T-helper 2 cell treated with Interferon-gamma antibody and Interleukin-4, amounts not matched to agents 5 μg/mL and 100 μg/mL, for 36 hours (primary cell): Measurements from ENCODE around the gene OTOP2.

Source experiments
- DNase-seq: peaks from one replicate; pipeline ENCODE4 v3.0.0; 2021; ENCODE audit warnings: low spot score
- H3K27ac Mint-ChIP-seq: one replicate; pipeline ENCODE4 v1.8.0; 2021; ENCODE audit warnings: mild to moderate bottlenecking, mixed read lengths
- H3K27me3 Mint-ChIP-seq: one replicate; pipeline ENCODE4 v1.8.0; 2021; ENCODE audit warnings: low read depth, mixed read lengths
- H3K36me3 Mint-ChIP-seq: one replicate; pipeline ENCODE4 v1.8.0; 2021; ENCODE audit warnings: low read depth, mixed read lengths
- H3K4me1 Mint-ChIP-seq: one replicate; pipeline ENCODE4 v1.8.0; 2021; ENCODE audit warnings: low read depth, mixed read lengths
- H3K4me3 Mint-ChIP-seq: one replicate; pipeline ENCODE4 v1.8.0; 2022; ENCODE audit warnings: mild to moderate bottlenecking, moderate library complexity, mixed read lengths
- H3K9me3 Mint-ChIP-seq: one replicate; pipeline ENCODE4 v1.8.0; 2021; ENCODE audit warnings: mixed read lengths

OTOP2 gene

GRCh38 chr17:74924250-74924948 lies at the start of gene OTOP2:
TSS of gene OTOP2 (plus strand) at chr17:74924273. CDS start at chr17:74924633, 360 bp downstream.
- Mint-ChIP-seq H3K4me1 (peaks cover 3% of the 10 kb centered on the region), H3K27ac (no peak within 1 kb of the TSS), H3K27me3 (peaks cover 64% of the 10 kb centered on the region), H3K4me3 (peak within 1 kb of the TSS; percentile 18), H3K9me3 (no peaks in the 10 kb centered on the region), H3K36me3 (no peaks in the 10 kb centered on the region)
- no peak for DNase-seq

- no peaks in the 10 kb centered on the region for H3K9me3 Mint-ChIP-seq
- H3K36me3 Mint-ChIP-seq, result peaks cover 5% of the 10 kb centered on the region
- H3K4me3 Mint-ChIP-seq, result peak overlapping the region; percentile 92
- no peak overlapping the region for H3K27ac Mint-ChIP-seq
- H3K4me1 Mint-ChIP-seq, result peaks cover 22% of the 10 kb centered on the region
- H3K27me3 Mint-ChIP-seq, result peaks cover 3% of the 10 kb centered on the region
- no peak for DNase-seq
Measured at GRCh38 chr17:74874615-74875037, 49.4 kb upstream of the OTOP2 start.

GRCh38 chr17:74875155-74875976 lies 48.7 kb upstream of the OTOP2 start:
- peaks cover 5% of the 10 kb centered on the region for H3K36me3 Mint-ChIP-seq
- H3K9me3 Mint-ChIP-seq, result no peaks in the 10 kb centered on the region
- H3K4me3 Mint-ChIP-seq, result no peak overlapping the region
- no peak overlapping the region for H3K27ac Mint-ChIP-seq
- DNase-seq, result no peak
- peaks cover 3% of the 10 kb centered on the region for H3K27me3 Mint-ChIP-seq
- peaks cover 22% of the 10 kb centered on the region for H3K4me1 Mint-ChIP-seq

GRCh38 chr17:74875977-74876593 lies 48.0 kb upstream of the OTOP2 start:
- H3K4me3 Mint-ChIP-seq, result no peak overlapping the region

GRCh38 chr17:74877592-74878548 lies 46.2 kb upstream of the OTOP2 start:
- DNase-seq, result no peak
- H3K9me3 Mint-ChIP-seq, result no peaks in the 10 kb centered on the region
- no peaks in the 10 kb centered on the region for H3K36me3 Mint-ChIP-seq
- H3K27me3 Mint-ChIP-seq, result peaks cover 3% of the 10 kb centered on the region
- H3K27ac Mint-ChIP-seq, result no peak overlapping the region
- H3K4me3 Mint-ChIP-seq, result no peak overlapping the region
- H3K4me1 Mint-ChIP-seq, result peaks cover 8% of the 10 kb centered on the region

More at GRCh38 chr17:74875977-74876593, 48.0 kb upstream of the OTOP2 start:
- Mint-ChIP-seq H3K36me3 (peaks cover 5% of the 10 kb centered on the region), H3K4me1 (peaks cover 22% of the 10 kb centered on the region), H3K27ac (no peak overlapping the region), H3K9me3 (no peaks in the 10 kb centered on the region), H3K27me3 (peaks cover 3% of the 10 kb centered on the region)
- DNase-seq, result no peak

GRCh38 chr17:74878658-74879057 lies 45.4 kb upstream of the OTOP2 start:
- DNase-seq, result no peak
- Mint-ChIP-seq H3K4me1 (peaks cover 7% of the 10 kb centered on the region), H3K4me3 (no peak overlapping the region), H3K9me3 (no peaks in the 10 kb centered on the region), H3K36me3 (no peaks in the 10 kb centered on the region), H3K27me3 (no peaks in the 10 kb centered on the region), H3K27ac (no peak overlapping the region)

GRCh38 chr17:74879308-74879707 lies 44.8 kb upstream of the OTOP2 start:
- DNase-seq, result no peak
- peaks cover 4% of the 10 kb centered on the region for H3K4me1 Mint-ChIP-seq
- no peak overlapping the region for H3K27ac Mint-ChIP-seq
- no peaks in the 10 kb centered on the region for H3K36me3 Mint-ChIP-seq
- no peak overlapping the region for H3K4me3 Mint-ChIP-seq
- no peaks in the 10 kb centered on the region for H3K27me3 Mint-ChIP-seq
- no peaks in the 10 kb centered on the region for H3K9me3 Mint-ChIP-seq

GRCh38 chr17:74881073-74881472 lies 43.0 kb upstream of the OTOP2 start:
- Mint-ChIP-seq H3K36me3 (no peaks in the 10 kb centered on the region), H3K27ac (no peak overlapping the region), H3K4me3 (no peak overlapping the region)

GRCh38 chr17:74882517-74883240 lies 41.4 kb upstream of the OTOP2 start:
- H3K9me3 Mint-ChIP-seq, result no peaks in the 10 kb centered on the region
- H3K4me3 Mint-ChIP-seq, result no peak overlapping the region
- no peak overlapping the region for H3K27ac Mint-ChIP-seq
- H3K36me3 Mint-ChIP-seq, result no peaks in the 10 kb centered on the region
- DNase-seq, result no peak
- H3K4me1 Mint-ChIP-seq, result no peaks in the 10 kb centered on the region
- peaks cover 2% of the 10 kb centered on the region for H3K27me3 Mint-ChIP-seq

More at GRCh38 chr17:74881073-74881472, 43.0 kb upstream of the OTOP2 start:
- Mint-ChIP-seq H3K27me3 (no peaks in the 10 kb centered on the region), H3K4me1 (no peaks in the 10 kb centered on the region), H3K9me3 (no peaks in the 10 kb centered on the region)
- DNase-seq, result no peak

GRCh38 chr17:74883241-74883745 lies 40.8 kb upstream of the OTOP2 start:
- H3K4me1 Mint-ChIP-seq, result no peaks in the 10 kb centered on the region
- no peaks in the 10 kb centered on the region for H3K36me3 Mint-ChIP-seq
- no peak overlapping the region for H3K27ac Mint-ChIP-seq
- no peaks in the 10 kb centered on the region for H3K9me3 Mint-ChIP-seq
- no peak for DNase-seq
- peaks cover 2% of the 10 kb centered on the region for H3K27me3 Mint-ChIP-seq
- H3K4me3 Mint-ChIP-seq, result no peak overlapping the region

- DNase-seq, result no peak
- peaks cover 19% of the 10 kb centered on the region for H3K27me3 Mint-ChIP-seq
- no peak overlapping the region for H3K27ac Mint-ChIP-seq
- H3K36me3 Mint-ChIP-seq, result no peaks in the 10 kb centered on the region
- H3K4me3 Mint-ChIP-seq, result no peak overlapping the region
- H3K4me1 Mint-ChIP-seq, result no peaks in the 10 kb centered on the region
- H3K9me3 Mint-ChIP-seq, result no peaks in the 10 kb centered on the region
Measured at GRCh38 chr17:74888469-74888868, 35.6 kb upstream of the OTOP2 start.

- no peak for DNase-seq
- Mint-ChIP-seq H3K4me3 (no peak overlapping the region), H3K4me1 (peaks cover 2% of the 10 kb centered on the region), H3K9me3 (no peaks in the 10 kb centered on the region), H3K27me3 (peaks cover 37% of the 10 kb centered on the region), H3K27ac (no peak overlapping the region), H3K36me3 (no peaks in the 10 kb centered on the region)
Measured at GRCh38 chr17:74890554-74890953, 33.5 kb upstream of the OTOP2 start.
